Naive B cell (primary cell): ENCODE measurements around the gene LRRIQ3. TPM values are rescaled to one million over a fixed set of nuclear protein-coding genes. Genes with fewer than 3 reads are reported as not detected.

Source experiments
- polyA plus RNA-seq, 6 donors: library from polyadenylated mRNA; unstranded; fragments of 300-500 nt; fragmentation: Illumina TruSeq; gene quantifications; one replicate each; pipeline ENCODE4 v1.2.3, GENCODE V29; 2021; ENCODE audit warnings: low read depth in 6 of 6

The LRRIQ3 gene
- polyA plus RNA-seq, 6 donors from 2014 or later, result 2.2 to 9.9 (median 2.9) TPM

Other genes with a start within 250 kb of the LRRIQ3 start
- gene FPGT, start 66 bp upstream of the LRRIQ3 start, polyA plus RNA-seq, result 1 to 10 TPM; 4.0 to 8.9 (median 6.2) TPM
- gene TNNI3K, start 37.2 kb upstream of the LRRIQ3 start, polyA plus RNA-seq, result under 1 TPM in 1 of 6 donors, not detected in 5; 0.48 TPM